K562 (cell line): Measurements from ENCODE around the gene TBC1D5. TPM values are rescaled to one million over a fixed set of nuclear protein-coding genes. Genes with fewer than 3 reads are reported as not detected.

Source experiments
- C11orf30 ChIP-seq: fragments of 450-650 bp; IDR thresholded peaks from 2 replicates; pipeline ENCODE4 v1.6.1; 2016; ENCODE audit warnings: low read depth, mild to moderate bottlenecking
- CCAR2 ChIP-seq: fragments of 200-400 bp; formaldehyde crosslinking; IDR thresholded peaks from 2 replicates; pipeline ENCODE4 v1.6.1; 2017; ENCODE audit warnings: mild to moderate bottlenecking, low read depth, low read length
- KDM5B ChIP-seq: fragments of 200-600 bp; sonication (generic); IDR thresholded peaks from 2 replicates; pipeline ENCODE4 v1.6.1; 2012; ENCODE audit warnings: low read depth, mild to moderate bottlenecking, moderate library complexity, low read length, control low read depth, inconsistent platforms; ENCODE audit not compliant: insufficient replicate concordance
- NCOA2 ChIP-seq, 2 experiments: fragments of 450-650 bp; IDR thresholded peaks; 2 replicates each; pipeline ENCODE4 v1.6.1; 2018; ENCODE audit warnings: mild to moderate bottlenecking in 2 of 2, moderate library complexity in 1 of 2; ENCODE audit not compliant: partially characterized antibody in 2 of 2
- RERE ChIP-seq: sonication (generic); formaldehyde crosslinking; IDR thresholded peaks from 2 replicates; pipeline ENCODE4 v1.8.0; 2023; ENCODE audit warnings: missing genetic modification reagents, mild to moderate bottlenecking, borderline replicate concordance
- polyA plus RNA-seq, 8 experiments: library from polyadenylated mRNA; depleted of rRNA in 4 of 8; stranded (reverse) in 5 of 8; unstranded in 3 of 8; fragments of >200 nt; fragmentation: Nextera tagmentation in 2 of 8; fragmentation: Illumina TruSeq in 1 of 8; extraction: Ambion mirVana in 2 of 8; extraction: Trizol in 1 of 8; gene quantifications; 2 replicates each; pipeline versions ENCODE4 v1.2.1 to v1.2.3, GENCODE V29; 2011 to 2014; ENCODE audit warnings: inconsistent platforms in 1 of 8, missing spikeins in 1 of 8
- total RNA-seq, 7 experiments: library from RNA; depleted of rRNA in 6 of 7; stranded (reverse); fragments of >200 nt in 6 of 7; fragmentation: Illumina TruSeq in 2 of 7; extraction: Trizol in 2 of 7; gene quantifications; 2 replicates each; pipeline versions ENCODE4 v1.2.1 to v1.2.3, GENCODE V29; 2011 to 2021; ENCODE audit warnings: low replicate concordance in 1 of 7

TBC1D5 gene
- total and polyA plus RNA-seq, 9 of the 15 experiments (the other 6 are each of a cell fraction or from before 2014, with no cell fraction given): 2.9 to 38.1 (median 25.6) TPM

- TF ChIP-seq RERE (CRISPR knock-in tag) (no peak), NCOA2 (IDR thresholded peaks at IDR 0.05; ENCODE audit: partially characterized antibody in 2 of 2) (no peak), KDM5B (no peak), C11orf30 (peak; percentile 76; the same call in 1 of the 2 replicates), CCAR2 (no peak)
- TF ChIP-seq, all 486 proteins: peak for 4
Measured at GRCh38 chr3:17330660-17331059, 411.8 kb downstream of the TBC1D5 start (continued).
